NCI-H2227 treated with DMSO at 0.1 percent for 48 hours (cell line): ENCODE results near the gene ZNF140.
A peak's percentile ranks its signal among the peaks of the same experiment; 100 is the strongest.

ENCODE experiments used
- DNase-seq: peaks from one replicate; lab custom pipeline; 2025; lab: John Stamatoyannopoulos, UW

Gene ZNF140

DNA sequence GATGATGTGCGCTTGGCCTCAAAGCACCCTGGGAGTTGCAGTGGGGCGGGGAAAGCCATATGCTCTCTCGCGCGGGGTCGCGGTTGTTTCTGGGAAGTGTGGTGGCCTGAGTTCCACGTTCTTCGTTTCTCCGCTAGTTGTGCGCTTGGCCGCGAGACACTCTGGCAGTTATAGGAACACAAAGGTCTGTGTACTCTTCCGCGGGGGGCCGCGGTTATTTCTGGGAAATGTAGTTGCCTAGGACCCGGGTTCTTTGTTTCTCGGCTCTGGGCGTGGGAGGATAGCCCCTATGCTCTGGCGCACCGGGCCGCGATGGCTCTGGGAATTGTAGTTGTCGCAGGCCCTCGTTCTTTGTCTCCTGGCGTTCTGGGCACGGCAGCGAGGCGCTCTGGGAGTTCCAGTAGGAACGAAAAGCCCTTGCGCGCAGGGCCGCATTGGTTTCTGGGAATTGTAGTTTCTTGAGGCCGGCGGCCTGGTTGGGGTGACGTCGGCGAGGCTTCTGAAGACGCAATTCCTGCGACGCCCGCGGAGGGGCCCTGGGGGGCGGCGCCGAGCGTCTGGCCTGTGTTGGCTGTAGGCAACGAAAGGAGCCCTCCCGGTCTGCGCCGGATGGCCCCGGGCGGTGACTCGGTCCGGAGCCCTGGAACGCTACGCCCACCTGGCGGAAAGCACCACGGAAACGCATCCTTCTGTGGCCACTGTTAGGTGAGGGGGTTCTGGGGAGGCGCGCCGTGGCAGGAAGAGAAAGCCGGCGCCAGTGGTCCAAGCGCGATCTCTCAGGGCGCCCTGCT, at the start of gene ZNF140:
Gene ZNF140 (plus strand): TSS at position 556 of the 791 bp plus-strand sequence. CDS start 398 bp downstream, outside the sequence.
- peak; percentile 100 for DNase-seq

- peak; percentile 97 for DNase-seq
Measured at GRCh38 chr12:133037207-133038005, 43.3 kb upstream of the ZNF140 start, which contains the start of gene ZNF84. Gene ZNF84 (plus strand): TSS chr12:133037509. CDS start chr12:133041468, 3,959 bp downstream.

- no peak for DNase-seq
Measured at GRCh38 chr12:133038118-133038709, 42.5 kb upstream of the ZNF140 start.

GRCh38 chr12:133046698-133047097, 34.0 kb upstream of the ZNF140 start:
- no peak for DNase-seq

DNA sequence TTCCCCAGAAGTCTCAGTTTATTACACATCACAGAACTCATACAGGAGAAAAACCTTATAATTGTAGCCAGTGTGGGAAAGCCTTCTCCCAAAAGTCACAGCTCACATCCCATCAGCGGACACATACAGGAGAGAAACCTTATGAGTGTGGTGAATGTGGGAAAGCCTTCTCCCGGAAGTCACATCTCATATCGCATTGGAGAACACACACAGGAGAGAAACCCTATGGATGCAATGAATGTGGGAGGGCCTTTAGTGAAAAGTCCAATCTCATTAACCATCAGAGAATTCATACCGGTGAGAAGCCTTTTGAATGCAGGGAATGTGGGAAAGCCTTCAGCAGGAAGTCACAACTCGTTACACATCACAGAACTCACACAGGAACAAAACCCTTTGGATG, 23.3 kb upstream of the ZNF140 start:
- no peak for DNase-seq

DNA sequence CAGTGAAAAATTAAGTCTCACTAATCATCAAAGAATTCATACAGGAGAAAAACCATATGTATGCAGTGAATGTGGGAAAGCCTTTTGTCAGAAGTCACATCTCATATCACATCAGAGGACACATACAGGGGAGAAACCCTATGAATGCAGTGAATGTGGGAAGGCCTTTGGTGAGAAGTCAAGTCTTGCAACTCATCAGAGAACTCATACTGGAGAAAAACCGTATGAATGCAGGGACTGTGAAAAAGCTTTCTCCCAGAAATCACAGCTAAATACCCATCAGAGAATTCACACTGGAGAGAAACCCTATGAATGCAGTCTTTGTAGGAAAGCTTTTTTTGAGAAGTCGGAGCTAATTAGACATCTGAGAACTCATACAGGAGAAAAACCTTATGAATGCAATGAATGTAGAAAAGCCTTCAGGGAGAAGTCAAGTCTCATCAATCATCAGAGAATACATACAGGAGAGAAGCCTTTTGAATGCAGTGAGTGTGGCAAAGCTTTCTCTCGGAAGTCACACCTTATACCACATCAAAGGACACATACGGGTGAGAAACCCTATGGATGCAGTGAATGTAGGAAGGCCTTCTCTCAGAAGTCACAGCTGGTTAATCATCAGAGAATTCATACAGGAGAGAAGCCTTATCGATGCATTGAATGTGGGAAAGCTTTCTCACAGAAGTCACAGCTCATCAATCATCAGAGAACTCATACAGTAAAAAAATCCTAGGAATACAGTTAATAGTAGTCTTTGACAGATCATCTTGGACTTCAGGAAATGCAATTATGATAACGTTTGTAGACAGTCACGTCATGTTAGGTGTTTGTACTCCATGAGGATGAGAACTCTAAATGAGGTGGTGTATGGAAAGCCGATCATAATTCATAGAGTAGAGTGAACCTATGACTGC, 22.3 kb upstream of the ZNF140 start:
- no peak for DNase-seq

- DNase-seq = no peak
Measured at GRCh38 chr12:133061954-133062353, 18.8 kb upstream of the ZNF140 start.

GRCh38 chr12:133063556-133063955, 17.2 kb upstream of the ZNF140 start:
- DNase-seq = no peak

DNA sequence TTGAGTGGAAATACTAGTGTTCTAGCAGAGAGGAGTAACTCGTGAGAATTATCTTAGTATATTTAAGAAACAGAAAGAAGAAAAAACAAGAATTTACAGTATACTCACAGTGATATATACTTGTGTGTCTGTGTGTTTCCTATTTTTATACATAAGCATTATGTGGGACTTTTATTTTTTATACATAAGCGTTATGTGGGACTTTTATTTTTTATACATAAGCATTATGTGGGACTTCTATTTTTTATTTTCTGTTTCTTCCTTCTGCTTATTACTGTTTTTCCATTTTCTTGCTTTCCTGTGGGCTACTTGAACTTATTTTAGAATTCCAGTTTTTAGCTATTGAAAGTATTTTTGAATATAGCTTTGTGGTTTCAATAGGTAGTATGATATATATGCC, 6.9 kb upstream of the ZNF140 start:
- no peak for DNase-seq

- peak; percentile 100 for DNase-seq
Measured at GRCh38 chr12:133080026-133080367, 726 bp upstream of the ZNF140 start.

- no peak for DNase-seq
Measured at GRCh38 chr12:133081159-133081780, 547 bp downstream of the ZNF140 start.

DNA sequence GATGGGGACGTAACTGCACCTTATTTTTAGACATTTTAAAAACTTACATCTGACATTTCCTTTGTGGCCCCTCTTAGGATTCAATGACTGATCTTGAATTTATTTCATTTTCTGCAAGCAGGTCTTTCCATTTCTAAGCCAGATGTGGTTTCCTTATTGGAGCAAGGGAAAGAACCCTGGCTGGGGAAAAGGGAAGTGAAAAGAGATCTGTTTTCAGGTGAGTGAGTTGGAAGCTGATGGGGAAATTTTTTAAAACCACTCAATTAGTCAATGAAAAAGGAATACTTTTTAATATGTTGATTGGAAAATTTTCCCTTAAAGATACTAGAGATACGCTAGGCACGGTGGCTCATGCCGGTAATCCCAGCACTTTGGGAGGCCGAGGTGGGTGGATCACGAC, 2.6 kb downstream of the ZNF140 start:
- DNase-seq = no peak

- DNase-seq = no peak
Measured at GRCh38 chr12:133105620-133106019, 24.9 kb downstream of the ZNF140 start.

DNA sequence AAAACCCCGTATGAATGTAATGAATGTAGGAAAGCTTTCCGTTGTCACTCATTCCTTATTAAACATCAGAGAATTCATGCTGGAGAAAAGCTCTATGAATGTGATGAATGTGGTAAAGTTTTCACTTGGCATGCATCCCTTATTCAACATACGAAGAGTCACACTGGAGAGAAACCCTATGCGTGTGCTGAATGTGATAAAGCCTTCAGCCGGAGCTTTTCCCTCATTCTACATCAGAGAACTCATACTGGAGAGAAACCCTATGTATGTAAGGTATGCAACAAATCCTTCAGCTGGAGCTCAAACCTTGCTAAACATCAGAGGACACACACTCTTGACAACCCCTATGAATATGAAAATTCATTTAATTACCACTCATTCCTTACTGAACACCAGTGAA, 25.5 kb downstream of the ZNF140 start:
- no peak for DNase-seq

DNA sequence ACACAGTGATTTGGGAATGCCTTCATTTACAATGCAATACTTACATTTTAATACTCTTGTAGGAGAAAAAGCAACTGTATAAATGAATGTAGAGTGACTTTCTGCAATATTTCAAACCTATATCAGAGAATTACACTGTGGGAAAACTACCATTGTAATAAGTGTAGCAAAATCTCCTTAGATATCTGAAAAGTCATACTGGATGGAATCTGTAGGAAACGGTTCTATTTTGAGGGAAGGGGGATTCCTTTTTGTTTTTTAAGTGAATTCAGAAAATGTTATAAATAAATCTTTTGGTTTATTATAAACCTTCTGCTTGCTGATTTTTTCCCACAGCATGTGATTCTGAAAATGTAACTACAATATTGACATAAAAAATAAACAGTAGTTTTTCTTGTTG, 26.4 kb downstream of the ZNF140 start:
- DNase-seq = no peak

DNA sequence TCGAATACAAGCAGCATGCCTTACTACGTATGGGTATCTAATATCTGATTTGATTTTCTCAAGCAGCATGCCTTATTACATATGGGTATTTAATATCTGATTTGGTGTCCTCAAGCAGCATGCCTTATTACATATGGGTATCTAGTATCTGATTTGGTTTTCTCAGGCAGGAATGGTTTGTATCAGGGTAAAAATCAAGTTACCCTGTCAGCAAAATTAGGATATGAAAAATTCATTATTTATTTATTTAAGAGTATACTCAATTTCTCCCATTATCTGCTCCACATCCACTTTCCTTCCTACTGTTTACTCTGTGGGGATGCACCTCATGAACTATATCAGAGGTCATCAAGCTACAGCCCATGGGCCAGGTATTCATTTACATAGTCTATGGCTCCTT, 27.4 kb downstream of the ZNF140 start:
- no peak for DNase-seq

DNA sequence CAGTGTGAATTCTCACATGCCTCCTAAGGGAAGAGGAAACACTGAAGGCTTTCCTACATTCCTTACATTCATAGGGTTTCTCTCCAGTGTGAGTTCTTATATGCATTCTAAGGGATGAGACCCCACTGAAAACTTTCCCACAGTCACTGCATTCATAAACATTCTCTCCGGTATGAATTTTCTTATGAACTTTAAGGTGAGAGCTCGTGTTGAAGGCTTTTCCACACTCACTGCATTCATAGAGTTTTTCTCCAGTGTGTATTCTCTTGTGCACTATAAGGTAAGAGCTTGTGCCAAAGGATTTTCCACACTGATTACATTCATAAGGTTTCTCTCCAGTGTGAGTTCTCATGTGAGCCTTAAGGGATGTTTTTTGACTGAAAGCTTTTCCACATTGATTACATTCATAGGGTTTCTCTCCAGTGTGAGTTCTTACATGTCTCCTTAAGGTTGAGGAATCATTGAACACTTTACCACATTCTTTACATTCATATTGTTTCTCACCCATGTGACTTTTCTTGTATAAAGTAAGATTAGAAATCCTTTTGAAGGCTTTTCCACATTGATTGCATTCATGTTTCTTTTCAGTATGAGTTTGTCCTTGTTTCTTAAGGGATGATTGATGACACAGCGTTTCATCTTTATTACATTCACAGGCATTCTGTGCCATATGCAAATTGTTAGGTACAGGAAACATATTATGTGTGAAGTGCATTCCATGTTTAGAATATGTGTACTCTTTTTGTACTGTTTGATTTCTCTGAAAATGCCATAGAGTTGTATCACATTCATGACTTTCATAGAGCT, 39.9 kb downstream of the ZNF140 start:
- no peak for DNase-seq

GRCh38 chr12:133124674-133125073, 44.0 kb downstream of the ZNF140 start:
- DNase-seq = no peak

DNA sequence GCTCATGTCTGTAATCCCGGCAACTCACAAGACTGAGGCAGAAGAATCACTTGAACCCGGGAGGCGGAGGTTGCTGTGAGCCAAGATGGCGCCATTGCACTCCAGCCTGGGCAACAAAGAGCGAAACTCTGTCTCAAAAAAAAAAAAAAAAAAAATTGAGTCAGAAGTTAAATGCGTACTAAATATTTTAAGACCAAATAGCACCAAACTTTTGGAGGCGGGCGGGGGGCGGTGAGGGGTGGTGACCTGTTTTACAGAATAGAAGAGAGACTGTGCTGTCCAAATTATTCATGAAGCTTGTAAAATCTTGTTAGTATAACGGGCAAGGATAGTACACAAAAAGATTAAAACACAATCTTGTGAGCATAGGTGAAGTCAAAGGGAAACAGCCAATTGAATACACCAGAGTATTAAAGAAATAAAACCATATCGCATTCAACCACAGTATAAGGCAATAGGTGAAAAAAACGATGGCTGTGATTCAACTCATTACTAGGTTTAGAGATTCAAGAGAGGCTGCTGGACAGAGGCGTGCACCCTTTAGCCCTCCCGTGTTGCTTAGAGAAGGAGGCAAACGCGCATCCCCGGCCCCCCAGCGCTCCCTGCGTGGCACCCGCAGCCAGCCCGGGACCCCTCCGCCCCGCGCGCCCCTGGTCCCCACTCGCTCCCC, 48.8 kb downstream of the ZNF140 start:
- peak; percentile 68 for DNase-seq
